Germinal center (tissue), 1 donor: ENCODE results near the gene FCHSD2.
A peak's percentile ranks its signal among the peaks of the same experiment; 100 is the strongest.

ENCODE experiments used
- DNase-seq: peaks from one replicate; pipeline ENCODE4 v3.0.0; 2012; ENCODE audit warnings: mixed read lengths, low spot score

Gene FCHSD2

GRCh38 chr11:73172992-73173656, 31.0 kb upstream of the FCHSD2 start:
- no peak for DNase-seq

GRCh38 chr11:73171436-73172161, 29.5 kb upstream of the FCHSD2 start:
- no peak for DNase-seq

- no peak for DNase-seq
Observed at GRCh38 chr11:73170140-73170539, 28.0 kb upstream of the FCHSD2 start.

GRCh38 chr11:73168925-73169579, 26.9 kb upstream of the FCHSD2 start:
- no peak for DNase-seq

- DNase-seq: no peak
Observed at GRCh38 chr11:73167363-73167954, 25.3 kb upstream of the FCHSD2 start.

GRCh38 chr11:73164803-73165540, 22.9 kb upstream of the FCHSD2 start:
- no peak for DNase-seq

- DNase-seq: no peak
Observed at GRCh38 chr11:73163638-73164174, 21.6 kb upstream of the FCHSD2 start.

- DNase-seq: no peak
Observed at GRCh38 chr11:73162196-73162740, 20.1 kb upstream of the FCHSD2 start.

- no peak for DNase-seq
Observed at GRCh38 chr11:73160005-73160760, 18.1 kb upstream of the FCHSD2 start.

- DNase-seq: no peak
Observed at GRCh38 chr11:73159297-73159696, 17.2 kb upstream of the FCHSD2 start.

- DNase-seq: no peak
Observed at GRCh38 chr11:73158356-73159051, 16.4 kb upstream of the FCHSD2 start.

GRCh38 chr11:73157101-73158010, 15.2 kb upstream of the FCHSD2 start:
- DNase-seq: peak; percentile 68

- DNase-seq: no peak
Observed at GRCh38 chr11:73156686-73157085, 14.6 kb upstream of the FCHSD2 start.

GRCh38 chr11:73156114-73156513, 14.0 kb upstream of the FCHSD2 start:
- no peak for DNase-seq

GRCh38 chr11:73155102-73155501, 13.0 kb upstream of the FCHSD2 start:
- no peak for DNase-seq

- peak; percentile 69 for DNase-seq
Observed at GRCh38 chr11:73154178-73154577, 12.1 kb upstream of the FCHSD2 start.

GRCh38 chr11:73152861-73153483, 10.9 kb upstream of the FCHSD2 start:
- DNase-seq: peak; percentile 84

GRCh38 chr11:73152086-73152853, 10.2 kb upstream of the FCHSD2 start:
- DNase-seq: peak; percentile 63
